ENCODE results near the gene UFD1.

GRCh38 chr22:19490628-19491230 lies 11.7 kb upstream of the UFD1 start:
- TF ChIP-seq ZNF274 (IDR thresholded peaks at IDR 0.05; ENCODE audit: low read depth, low read length) (no peak), SUZ12 (IDR thresholded peaks at IDR 0.05; ENCODE audit: extremely low read depth, insufficient read depth, insufficient read length) (no peak), YY1 (IDR thresholded peaks at IDR 0.05; ENCODE audit: insufficient read depth, insufficient read length) (no peak)
